Lower leg skin (tissue), 4 donors: ENCODE measurements around the gene PPIA. TPM values are rescaled to one million over a fixed set of nuclear protein-coding genes. Genes with fewer than 3 reads are reported as not detected.

Experiments used
- DNase-seq, 2 donors: peaks; one replicate each; pipeline ENCODE4 v3.0.0-alpha.2; 2019; ENCODE audit warnings: low spot score in 2 of 2
- H3K4me3 ChIP-seq: fragments of 200-600 bp; sonication (generic); 2 replicates; pipeline ENCODE4 v1.5.1; 2017; ENCODE audit warnings: mild to moderate bottlenecking, low read depth; ENCODE audit not compliant: poor library complexity, severe bottlenecking
- POLR2A ChIP-seq, 2 donors: fragments of 450-650 bp; IDR thresholded peaks; one replicate each; pipeline ENCODE4 v1.6.1; 2016 to 2017; ENCODE audit warnings: antibody characterized with exemption in 2 of 2, mild to moderate bottlenecking in 1 of 2, moderate library complexity in 1 of 2
- WGBS, 2 donors: methylation state at CpG; one replicate each; pipeline ENCODE4 v1.1.5; 2018; 5-methylcytosine and 5-hydroxymethylcytosine counted together
- intact Hi-C: fragments of 100-400 bp; cut with DNase I; formaldehyde crosslinking; loops from one replicate; pipeline ENCODE4 v1.15.0; 2023; ENCODE audit warnings: low total_unique reads
- total RNA-seq, 4 donors: library from RNA; depleted of rRNA; stranded (reverse); fragments of >200 nt; gene quantifications; one replicate each; pipeline ENCODE4 v1.1.0, GENCODE V29; 2016
- TF ChIP-seq, protein P1 (sequence below), 3 donors: fragments of 450-650 bp; IDR thresholded peaks; one replicate each; pipeline ENCODE4 v1.5.1; 2016; ENCODE audit warnings: antibody characterized with exemption in 3 of 3, mild to moderate bottlenecking in 3 of 3, moderate library complexity in 2 of 3

Gene PPIA
- 1,000 to 10,000 TPM; 1,809 to 2,568 (median 2,150) TPM for total RNA-seq

DNA sequence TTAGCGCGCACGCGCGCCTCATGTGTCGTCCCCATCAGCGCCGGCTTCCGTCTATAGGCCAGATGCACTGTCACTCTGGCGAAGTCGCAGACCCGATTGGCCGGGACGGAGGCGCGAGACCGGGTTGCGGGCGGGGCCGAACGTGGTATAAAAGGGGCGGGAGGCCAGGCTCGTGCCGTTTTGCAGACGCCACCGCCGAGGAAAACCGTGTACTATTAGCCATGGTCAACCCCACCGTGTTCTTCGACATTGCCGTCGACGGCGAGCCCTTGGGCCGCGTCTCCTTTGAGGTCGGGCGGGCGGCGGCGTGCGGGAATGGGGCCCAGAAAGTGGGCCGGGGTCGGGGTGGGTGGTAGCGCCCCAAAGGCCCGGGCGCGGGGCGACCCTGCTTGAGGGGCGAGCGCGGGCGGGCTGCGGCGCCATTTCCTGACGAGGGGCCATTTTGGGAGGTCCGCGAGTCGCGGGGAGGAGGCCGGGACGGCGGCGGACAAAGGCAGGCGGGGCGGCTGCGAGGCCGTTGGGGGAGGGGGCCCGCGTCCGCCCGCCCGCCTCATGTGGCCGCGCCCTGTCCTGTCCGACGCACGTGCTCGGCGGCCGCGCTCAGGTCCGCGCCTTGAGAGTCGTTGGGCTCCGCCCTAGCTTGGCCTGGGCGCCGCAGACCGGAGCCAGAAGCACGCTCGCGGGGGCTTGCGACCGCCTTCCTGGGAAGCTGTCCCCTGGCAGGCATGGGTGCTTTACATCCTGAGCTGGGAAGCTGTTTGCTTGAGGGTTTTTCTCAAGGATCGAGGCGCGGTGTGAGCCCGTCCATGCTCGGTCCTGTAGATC lies at the start of gene PPIA:
TSS of gene PPIA (plus strand) at position 178 of the 825 bp plus-strand sequence. CDS start at position 222, 44 bp downstream.
- peak; percentile 97 to 100 for DNase-seq
- peak within 1 kb of the TSS; percentile 89 for H3K4me3 ChIP-seq
- intact Hi-C loops: no loop called here
- 1% methylated on average over 52 to 53 of the region's 99 CpGs for WGBS, 2 donors
- TF ChIP-seq, protein P1, sequence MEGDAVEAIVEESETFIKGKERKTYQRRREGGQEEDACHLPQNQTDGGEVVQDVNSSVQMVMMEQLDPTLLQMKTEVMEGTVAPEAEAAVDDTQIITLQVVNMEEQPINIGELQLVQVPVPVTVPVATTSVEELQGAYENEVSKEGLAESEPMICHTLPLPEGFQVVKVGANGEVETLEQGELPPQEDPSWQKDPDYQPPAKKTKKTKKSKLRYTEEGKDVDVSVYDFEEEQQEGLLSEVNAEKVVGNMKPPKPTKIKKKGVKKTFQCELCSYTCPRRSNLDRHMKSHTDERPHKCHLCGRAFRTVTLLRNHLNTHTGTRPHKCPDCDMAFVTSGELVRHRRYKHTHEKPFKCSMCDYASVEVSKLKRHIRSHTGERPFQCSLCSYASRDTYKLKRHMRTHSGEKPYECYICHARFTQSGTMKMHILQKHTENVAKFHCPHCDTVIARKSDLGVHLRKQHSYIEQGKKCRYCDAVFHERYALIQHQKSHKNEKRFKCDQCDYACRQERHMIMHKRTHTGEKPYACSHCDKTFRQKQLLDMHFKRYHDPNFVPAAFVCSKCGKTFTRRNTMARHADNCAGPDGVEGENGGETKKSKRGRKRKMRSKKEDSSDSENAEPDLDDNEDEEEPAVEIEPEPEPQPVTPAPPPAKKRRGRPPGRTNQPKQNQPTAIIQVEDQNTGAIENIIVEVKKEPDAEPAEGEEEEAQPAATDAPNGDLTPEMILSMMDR (IDR thresholded peaks at IDR 0.05): no peak
- peak in 1 of 2 donors; percentile 64 for TF ChIP-seq POLR2A (IDR thresholded peaks at IDR 0.05)

DNA sequence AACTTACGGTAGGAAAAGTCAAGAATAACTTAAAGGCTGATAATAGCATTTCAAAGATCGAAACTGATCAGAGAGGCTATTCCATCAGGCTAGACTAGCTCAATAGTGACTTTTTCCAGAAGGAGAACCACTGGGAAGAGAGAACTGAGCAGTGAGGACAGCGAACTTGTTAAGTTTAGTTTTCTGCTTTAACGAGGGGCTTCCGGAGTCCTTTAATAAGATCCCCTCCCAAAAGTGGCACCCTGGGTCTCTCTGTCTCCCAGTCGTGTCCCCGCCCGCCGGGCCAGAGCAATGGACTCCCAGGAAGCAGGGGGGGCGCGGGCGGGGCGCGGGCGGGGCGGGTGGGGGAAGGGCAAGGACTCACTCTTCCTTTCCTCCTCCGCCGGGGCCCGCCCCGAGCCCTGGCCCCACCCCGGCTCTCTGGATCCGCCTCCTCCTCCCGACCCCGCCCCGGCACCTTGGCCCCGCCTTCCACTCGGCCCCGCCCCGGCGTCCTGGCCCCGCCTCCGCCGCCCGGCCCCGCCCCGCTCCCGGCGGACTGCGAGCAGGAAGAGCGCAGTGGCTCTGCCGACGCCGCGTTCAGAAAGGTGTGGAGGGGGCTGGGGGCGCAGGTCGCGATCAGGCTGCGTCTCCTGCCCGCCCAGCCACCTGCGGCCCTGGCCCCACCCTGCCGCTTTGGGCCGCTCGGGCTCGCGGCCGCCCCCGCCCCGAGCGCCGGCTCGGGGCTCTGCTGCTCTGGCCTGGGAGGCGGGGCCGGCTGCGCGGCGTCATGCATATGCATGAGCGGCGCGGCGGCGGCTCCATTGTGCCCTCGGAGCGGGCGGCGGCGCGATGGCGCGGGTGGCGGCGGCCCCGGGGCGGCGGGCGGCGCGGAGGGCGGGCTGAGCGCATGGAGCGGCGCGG lies 48.2 kb upstream of the PPIA start, which contains the start of gene ZMIZ2:
TSS of gene ZMIZ2 (plus strand) at position 803 of the 903 bp plus-strand sequence. CDS start 7,403 bp downstream, outside the sequence.
- peak within 1 kb of the TSS; percentile 67 for H3K4me3 ChIP-seq
- WGBS, 2 donors: 1 to 3% methylated on average over 20 to 47 of the region's 92 CpGs
- intact Hi-C loops: no loop called here
- TF ChIP-seq, protein P1 (IDR thresholded peaks at IDR 0.05): no peak
- no peak for TF ChIP-seq POLR2A (IDR thresholded peaks at IDR 0.05)
- DNase-seq: peak; percentile 85 to 99

DNA sequence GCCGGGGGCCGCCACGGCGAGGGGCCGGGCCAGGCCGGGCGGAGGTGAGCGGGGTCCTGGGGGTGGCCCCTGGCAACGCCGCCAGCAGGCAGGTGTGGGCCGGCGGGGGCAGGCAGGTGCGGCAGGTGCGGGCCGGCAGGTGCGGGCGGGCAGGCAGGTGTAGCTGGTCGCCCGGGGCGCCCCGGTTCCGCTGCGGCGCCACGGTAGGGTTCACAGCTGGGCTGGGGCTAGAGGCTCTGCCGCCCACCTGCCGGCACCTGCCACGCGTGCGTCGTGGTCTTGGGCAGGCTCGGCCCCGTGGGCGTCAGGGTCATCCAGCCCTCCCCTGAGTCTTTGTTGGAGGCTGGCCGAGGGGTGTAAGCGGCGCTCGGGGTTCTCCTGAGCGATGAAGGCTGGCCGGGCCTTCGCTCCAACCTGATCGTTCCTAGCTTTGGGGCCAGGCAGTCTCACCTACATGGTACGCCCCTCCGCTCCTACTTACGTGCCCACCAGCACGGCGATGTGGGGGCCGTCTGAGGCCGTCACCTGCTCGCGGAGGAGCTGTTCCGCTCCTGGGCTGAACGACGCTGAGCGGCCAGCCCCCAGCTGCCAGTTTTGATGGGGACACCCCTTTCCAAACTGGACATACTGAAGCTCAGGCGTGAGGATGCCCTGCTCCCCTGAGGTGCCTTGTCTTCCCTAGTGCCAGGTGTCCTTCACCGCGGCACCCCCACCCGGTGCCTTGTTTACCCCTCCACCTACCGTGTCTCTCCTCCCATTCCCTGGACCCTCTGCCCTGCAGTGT lies 47.3 kb upstream of the PPIA start:
- 1 to 10% methylated on average over 12 to 25 of the region's 60 CpGs for WGBS, 2 donors
- TF ChIP-seq POLR2A (IDR thresholded peaks at IDR 0.05): no peak
- TF ChIP-seq, protein P1 (IDR thresholded peaks at IDR 0.05): no peak
- no peak for DNase-seq
- H3K4me3 ChIP-seq: peak overlapping the region; percentile 67
- intact Hi-C loops: no loop called here

DNA sequence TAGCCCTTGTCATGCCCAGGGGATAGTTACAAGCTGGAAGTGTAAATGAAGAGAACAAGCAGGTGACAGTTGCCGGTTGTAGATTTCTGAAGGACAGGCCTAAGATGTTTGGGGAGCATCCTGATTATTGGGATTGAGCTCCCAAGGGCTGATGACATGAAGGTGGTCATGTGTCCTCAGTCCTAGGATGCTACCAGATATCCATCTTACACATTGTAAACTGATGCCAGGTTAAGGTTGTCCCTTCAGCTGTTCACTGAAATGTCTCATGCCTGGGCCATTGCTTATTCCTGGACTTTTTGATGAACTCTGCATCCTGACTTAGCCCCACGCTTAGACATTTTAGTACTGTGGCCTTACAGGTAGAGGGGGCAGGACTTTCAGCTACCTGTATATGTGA lies 46.5 kb upstream of the PPIA start:
- 85 to 95% methylated on average over 2 of the region's 2 CpGs for WGBS, 2 donors
- intact Hi-C loops: no loop called here
- no peak overlapping the region for H3K4me3 ChIP-seq
- TF ChIP-seq, protein P1 (IDR thresholded peaks at IDR 0.05): no peak
- DNase-seq: no peak

DNA sequence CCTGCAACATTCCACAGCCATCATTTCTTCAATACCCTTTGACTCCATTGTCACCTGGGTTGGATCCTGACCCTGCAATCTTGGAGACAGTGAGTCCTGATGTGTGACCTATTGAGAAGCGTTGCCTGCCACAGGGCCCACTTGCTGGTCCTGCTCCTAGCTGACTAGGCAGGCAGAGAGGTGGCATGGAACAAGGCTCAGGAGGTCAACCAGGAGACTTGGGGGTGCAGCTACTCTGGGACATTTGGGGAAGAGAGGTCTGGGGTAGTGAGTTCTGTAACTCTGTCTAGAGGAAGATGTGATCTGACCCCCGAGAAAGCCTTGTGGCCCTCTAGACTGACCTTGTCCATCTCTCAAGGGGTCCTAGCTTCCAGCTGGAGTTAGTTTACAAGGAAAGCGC lies 46.1 kb upstream of the PPIA start:
- no peak overlapping the region for H3K4me3 ChIP-seq
- no peak for DNase-seq
- WGBS, 2 donors: 83 to 86% methylated on average over 3 of the region's 3 CpGs
- no peak for TF ChIP-seq POLR2A (IDR thresholded peaks at IDR 0.05)
- TF ChIP-seq, protein P1 (IDR thresholded peaks at IDR 0.05): no peak
- intact Hi-C loops: no loop called here
